A204.1 (cell line): ENCODE measurements around the gene RTN4R.

ENCODE experiments used
- FAIRE-seq: peaks from 2 replicates; lab custom pipeline; 2012; peaks lifted over from hg19 to GRCh38; lab: Jason Lieb, UNC

RTN4R gene

DNA sequence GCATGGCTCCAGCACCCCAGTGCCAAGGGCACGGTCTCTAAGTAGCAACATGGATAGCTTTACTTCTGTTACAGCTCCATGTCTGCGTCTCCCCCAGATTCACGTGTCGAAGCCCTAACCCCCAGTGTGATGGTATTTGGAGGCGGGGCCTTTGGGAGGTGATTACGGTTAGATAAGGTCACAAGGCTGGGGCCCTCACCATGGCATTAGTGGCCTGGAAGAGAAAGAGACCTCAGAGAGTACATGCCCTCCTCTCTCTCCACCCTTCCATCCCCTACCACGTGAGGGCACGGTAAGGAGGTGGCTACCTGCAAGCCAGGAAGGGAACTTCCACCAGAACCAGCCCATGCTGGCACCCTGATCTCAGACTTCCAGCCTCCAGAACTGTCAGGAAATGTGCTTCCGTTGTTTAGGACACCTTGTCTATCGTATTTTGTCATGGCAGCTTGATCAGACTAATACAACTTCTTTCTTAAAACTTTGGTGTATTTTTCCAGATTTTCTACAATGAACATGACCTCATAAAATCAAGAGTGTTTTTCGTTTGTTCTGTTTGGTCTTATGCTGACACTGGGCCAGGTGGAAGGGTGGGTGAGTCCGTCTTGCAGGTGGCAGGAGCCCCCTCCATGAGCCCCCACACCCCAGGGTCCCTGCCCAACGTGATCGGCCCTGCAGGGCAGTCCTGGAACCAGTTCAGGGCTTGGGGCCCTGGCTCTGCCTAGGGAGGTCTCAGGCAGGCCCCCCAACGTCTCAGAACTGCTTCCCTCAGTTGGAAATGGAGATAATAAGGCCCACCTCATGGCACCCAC, 10.7 kb downstream of the RTN4R start:
- FAIRE-seq: no peak

GRCh38 chr22:20256551-20257211, 11.4 kb downstream of the RTN4R start:
- FAIRE-seq: no peak

DNA sequence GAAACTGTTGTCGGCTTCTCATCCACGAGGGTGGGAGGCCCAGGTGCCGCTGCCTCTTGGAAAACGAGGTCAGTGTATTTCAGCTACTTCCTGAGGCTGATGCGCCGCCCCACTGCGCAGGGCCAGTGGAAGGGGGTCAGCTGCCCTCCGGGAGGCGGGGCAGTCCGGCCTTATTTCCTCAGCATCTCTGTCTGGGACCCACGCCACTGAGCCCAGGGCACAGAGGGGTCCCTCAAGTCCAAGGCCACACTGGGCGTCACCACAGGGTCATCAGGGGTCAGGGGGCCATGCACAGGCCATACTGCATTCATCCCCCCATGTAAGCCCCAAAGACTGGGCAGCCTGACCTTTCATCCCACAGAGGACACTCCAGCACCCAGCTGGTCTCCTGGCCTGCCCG, 12.1 kb downstream of the RTN4R start:
- FAIRE-seq: no peak

GRCh38 chr22:20254975-20255946, 12.9 kb downstream of the RTN4R start:
- FAIRE-seq: no peak

- no peak for FAIRE-seq
Observed at GRCh38 chr22:20253161-20253560, 15.0 kb downstream of the RTN4R start.

DNA sequence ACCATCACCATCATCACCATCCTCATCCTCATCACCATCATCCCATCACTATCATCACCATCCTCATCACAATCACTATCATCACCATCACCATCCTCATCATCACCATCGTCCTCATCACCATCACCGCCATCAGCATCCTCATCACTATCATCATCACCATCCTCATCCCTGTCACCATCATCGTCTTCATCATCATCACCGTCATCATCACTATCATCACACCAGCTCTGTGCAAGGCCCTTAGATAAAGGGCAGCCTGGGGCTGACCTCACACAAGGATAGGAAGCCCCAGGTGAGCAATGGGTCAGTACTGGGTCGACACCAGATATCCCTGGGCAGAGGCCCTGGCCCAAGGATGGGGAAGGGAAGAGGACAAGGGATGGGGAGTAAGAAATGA, 16.1 kb downstream of the RTN4R start:
- no peak for FAIRE-seq

- no peak for FAIRE-seq
Observed at GRCh38 chr22:20251491-20251890, 16.6 kb downstream of the RTN4R start.

DNA sequence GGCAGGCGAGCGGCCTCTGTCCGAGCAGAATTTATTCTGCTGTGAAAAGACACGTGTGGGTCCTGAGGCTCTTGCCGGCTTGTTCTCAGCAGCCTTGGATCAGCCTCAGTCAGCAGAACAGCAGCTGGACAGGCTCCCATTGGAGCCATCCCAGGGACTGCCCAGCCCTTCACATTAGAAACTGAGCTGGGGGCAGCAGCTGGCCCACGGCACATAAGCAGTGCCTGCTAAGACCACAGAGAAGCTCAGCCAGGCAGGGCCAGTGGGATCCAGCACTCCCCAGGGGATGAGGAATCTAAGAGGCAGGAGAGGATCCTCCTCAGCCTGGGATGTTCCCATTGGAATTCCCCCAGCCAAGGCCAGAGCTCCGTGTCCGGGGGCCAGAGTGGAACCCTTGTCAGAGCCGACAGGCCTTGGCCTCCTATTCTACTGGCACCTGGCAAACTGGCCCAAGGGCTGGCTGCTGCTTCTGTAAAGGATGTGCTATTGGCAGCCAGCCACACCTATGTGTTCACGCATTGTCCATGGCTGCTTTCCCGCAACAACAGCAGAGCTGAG, 18.2 kb downstream of the RTN4R start:
- FAIRE-seq: no peak

DNA sequence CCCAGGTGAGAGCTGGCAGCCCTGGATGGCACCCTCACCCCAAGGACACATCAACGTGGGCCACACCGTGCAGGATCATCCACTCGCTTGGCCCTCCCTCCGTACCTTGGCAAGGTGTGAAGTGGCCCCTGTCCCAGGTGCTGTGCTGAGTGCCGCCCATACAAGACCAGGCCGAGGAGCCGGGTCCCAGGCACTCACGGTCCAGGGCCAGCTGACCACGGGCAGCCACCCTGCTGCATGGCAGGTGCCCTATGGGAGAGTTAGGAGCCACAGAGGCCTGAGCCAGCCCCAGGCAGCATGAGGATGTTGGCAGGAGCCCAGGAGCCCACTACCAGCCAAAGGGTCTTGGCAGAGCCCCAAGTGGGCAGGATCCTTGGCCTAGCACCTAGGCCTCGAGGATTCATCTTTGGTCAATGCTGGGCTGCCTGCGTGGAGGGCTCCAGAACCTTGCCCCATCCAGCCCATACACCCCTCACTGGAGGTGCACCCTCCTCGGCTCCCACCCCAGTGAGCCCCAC, 19.6 kb downstream of the RTN4R start:
- no peak for FAIRE-seq

- no peak for FAIRE-seq
Observed at GRCh38 chr22:20247608-20248171, 20.4 kb downstream of the RTN4R start.

DNA sequence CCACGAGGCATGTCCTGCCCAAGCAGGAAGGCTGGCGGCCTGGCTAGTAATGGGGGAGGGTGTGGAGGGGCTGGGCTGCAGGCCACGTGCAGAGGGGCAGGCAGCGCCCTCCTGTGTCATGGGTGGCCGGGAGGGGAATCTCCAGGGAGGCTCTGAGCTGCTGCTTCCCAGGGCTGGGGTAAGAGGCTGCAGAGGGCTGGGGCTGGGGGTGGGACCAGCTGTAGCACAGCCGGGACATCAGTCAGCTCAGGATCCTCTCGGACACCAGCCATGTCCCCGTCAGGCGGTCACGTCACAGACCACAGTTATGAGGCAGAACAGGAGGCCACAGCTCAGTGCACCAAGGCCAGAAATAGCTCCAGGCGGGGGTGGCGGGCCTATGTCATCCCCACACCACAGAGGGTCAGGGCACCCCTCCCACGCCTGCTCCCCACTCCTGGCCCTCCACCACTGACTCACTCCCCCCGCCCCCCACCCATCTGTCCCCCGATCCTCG, 21.1 kb downstream of the RTN4R start:
- FAIRE-seq: no peak

DNA sequence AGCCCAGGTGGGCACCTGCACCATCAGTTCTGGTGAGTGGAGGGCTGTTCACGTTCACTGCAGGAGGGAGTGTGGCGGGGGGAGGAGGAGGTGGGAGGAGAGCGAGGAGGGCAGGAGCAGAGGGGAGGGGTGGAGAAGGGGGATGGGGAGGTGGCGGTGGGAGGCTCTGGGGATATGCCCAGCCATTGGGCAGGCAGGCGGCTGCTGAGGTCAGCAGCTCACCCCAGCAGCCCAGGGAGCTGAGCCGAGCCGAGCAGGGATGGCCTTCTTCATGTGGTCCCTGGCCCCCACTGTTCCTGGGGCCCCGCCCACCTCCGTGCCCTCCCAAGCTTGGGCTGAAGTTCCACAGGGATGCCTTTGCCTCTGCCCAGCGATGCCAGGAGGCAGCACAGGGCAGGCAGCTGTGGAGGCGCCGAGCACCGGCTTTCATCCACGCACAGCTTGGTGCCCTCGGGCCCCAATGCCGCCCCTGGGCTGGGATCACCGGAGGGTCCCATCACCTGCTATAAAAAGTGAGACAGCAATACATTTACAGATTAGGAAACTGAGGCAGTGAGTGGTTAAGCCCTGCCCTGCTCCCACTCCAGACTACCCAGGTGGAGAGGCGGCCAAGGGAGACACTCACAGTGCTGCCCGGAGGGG, 21.6 kb downstream of the RTN4R start:
- no peak for FAIRE-seq

- FAIRE-seq: no peak
Observed at GRCh38 chr22:20245577-20246367, 22.3 kb downstream of the RTN4R start.

DNA sequence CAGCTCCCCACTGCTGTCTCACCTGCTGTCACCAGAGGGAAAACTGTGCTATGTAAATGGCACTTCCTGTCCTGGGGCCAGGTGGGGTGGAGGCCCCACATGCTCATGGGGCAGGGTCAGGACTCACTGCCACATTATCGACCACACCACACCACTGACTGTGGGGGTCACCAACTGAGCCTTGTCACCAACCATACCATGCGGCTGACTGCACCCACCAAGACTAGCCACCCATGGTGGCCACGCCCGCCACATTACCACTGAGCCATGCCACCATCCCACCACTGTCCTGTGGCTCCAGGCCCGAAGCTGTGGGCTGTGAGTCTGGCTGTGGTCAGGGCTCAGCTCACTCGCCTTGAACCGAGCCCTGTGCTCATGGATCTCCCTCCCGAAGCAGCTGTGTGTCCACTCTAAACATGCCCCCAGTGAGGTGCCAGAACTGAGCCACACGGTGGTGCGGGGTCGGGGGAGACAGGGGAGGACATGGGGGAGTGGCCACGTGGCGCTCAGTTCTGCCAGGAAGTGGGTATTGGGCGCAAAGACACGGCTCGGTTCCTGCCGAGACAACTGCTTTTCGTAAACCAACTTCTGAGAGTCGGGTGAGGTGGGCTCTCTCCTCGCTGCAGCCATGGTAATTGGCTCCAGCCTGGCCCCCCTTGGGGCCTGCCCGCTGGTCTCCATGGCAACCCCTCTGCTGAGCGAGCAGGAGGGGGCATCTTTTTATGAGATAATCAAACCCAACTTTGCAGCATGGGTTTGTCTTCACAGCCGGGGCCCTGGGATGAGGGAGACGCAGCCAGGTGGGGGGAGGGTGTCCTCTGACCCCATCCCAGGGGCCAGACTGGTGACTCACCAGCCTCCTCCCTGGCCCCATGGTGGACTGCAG, 23.2 kb downstream of the RTN4R start:
- FAIRE-seq: no peak

DNA sequence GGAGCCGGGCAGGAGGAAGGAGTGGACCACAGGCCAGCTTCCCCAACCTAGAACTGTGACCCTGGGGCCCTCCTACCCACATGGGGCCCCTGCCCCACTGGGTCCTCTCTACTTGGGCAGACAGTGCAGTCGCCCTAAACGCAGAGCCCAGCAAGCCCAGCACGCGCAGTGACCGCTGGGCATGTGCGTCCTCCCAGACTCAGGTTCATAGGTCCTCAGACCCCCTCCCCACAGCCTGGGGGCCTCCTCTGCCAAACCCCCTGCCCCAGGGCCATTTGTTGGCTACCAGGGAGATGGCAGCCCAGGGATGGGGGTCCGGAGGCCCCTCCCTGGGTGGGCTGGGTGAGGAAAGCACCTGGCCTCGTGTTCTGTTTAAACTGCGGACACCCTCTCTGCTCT, 23.9 kb downstream of the RTN4R start:
- FAIRE-seq: no peak

- no peak for FAIRE-seq
Observed at GRCh38 chr22:20243537-20244249, 24.4 kb downstream of the RTN4R start.

DNA sequence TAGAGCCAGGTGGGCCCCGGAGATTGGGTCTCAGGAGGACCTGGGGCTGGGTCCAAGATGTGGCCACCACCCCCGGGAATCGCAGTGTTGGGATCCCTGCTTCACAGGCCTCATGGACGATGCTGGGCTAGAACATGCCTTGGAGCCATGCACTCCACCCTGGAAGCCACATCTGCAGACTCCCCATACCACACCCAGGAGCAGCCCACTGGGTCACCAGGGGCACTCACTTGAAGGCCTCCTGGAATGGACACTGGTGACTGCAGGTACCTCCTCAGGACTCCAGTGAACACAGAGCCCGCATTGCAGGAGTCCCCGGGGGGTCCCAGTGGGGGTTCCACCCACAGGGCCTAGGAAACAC, 25.0 kb downstream of the RTN4R start:
- no peak for FAIRE-seq

- no peak for FAIRE-seq
Observed at GRCh38 chr22:20242393-20243175, 25.5 kb downstream of the RTN4R start.
